ENCODE measurements around the gene TNFRSF4. TPM values are rescaled to one million over a fixed set of nuclear protein-coding genes. Genes with fewer than 3 reads are reported as not detected.

TNFRSF4 gene
- total and polyA plus RNA-seq, 4 donors, result 1.0 to 3.5 (median 1.6) TPM; not detected in 1

- peak within 1 kb of the TSS in 1 of 2 donors; percentile 73 for H3K27ac ChIP-seq (ENCODE audit: low read depth in 1 of 2, low read length in 2 of 2)
- peak; percentile 98 to 99 for DNase-seq
- no peaks in the 10 kb centered on the region for H3K9me3 ChIP-seq (ENCODE audit: control insufficient read depth, low read length)
- H3K4me1 ChIP-seq (ENCODE audit: control insufficient read depth in 1 of 2, insufficient read depth in 2 of 2, low read length in 2 of 2), result no peaks in the 10 kb centered on the region
- H3K4me3 ChIP-seq (ENCODE audit: low read length in 2 of 2), result peak within 1 kb of the TSS; percentile 83 to 85
- WGBS, 2 donors, result 0% methylated on average over 67 to 99 of the region's 99 CpGs
- peak; percentile 96 for ATAC-seq (ENCODE audit: low FRiP score)
- intact Hi-C loops (cut with DNase I), result loop anchor here in 1 of 2 donors (5.0 kb wide), 1 partner anchor 114 kb away; the partner anchor contains the start of gene C1orf159
- no peaks in the 10 kb centered on the region for H3K27me3 ChIP-seq (ENCODE audit: control insufficient read depth in 1 of 2, insufficient read depth in 2 of 2, low read length in 1 of 2)
- H3K36me3 ChIP-seq (ENCODE audit: control insufficient read depth in 1 of 2, insufficient read depth in 2 of 2, low read length in 1 of 2), result peaks cover 0 to 6% of the 10 kb centered on the region in 2 donors
Observed at GRCh38 chr1:1231400-1232207, 17.7 kb upstream of the TNFRSF4 start, which contains the start of gene SDF4. Gene SDF4, minus strand, starts transcription at chr1:1232001. Its CDS starts 3,229 bp downstream, at chr1:1228772.

DNA sequence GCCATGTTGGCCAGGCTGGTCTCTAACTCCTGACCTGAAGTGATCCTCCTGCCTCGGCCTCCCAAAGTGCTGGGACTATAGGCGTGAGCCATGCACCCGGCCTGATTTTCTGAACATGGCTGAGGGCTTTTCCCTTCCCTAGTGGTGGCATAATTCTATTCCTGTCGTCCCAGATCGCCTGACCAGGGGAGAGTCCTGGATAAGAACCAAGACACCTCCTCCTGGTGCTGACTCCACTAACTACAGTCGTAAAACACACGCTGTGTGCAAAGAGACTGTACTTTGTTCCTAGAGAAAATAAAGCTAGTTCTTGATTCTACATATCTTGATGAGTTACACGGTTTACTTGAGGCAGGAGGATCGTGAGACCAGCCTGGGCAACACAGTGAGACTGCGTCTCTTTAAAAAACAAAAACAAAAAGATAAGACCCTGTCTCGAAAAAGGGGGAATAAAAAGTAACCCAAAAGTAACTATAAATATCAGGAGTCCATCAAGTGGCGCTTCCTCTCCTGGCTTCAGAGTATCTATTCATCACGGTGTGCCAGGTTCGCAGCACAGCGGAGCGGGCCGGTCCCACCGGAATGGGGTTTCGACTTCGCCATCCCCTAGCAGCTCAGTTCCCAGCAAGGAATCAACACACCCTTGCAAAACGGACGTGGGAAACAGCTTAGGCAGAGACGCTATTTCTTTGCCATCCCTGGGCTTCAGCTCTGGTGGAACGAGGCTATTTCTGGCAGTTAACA lies 16.9 kb upstream of the TNFRSF4 start:
- DNase-seq (no peak), ATAC-seq (ENCODE audit: low FRiP score) (no peak)
- WGBS, 2 donors, result 8% methylated on average over 24 of the region's 24 CpGs
- H3K27me3 ChIP-seq (ENCODE audit: control insufficient read depth in 1 of 2, insufficient read depth in 2 of 2, low read length in 1 of 2), result no peaks in the 10 kb centered on the region
- intact Hi-C loops (cut with DNase I), result loop anchor here in 1 of 2 donors (5.0 kb wide), 1 partner anchor 114 kb away; the partner anchor contains the start of gene C1orf159
- H3K36me3 ChIP-seq (ENCODE audit: control insufficient read depth in 1 of 2, insufficient read depth in 2 of 2, low read length in 1 of 2), result peaks cover 0 to 6% of the 10 kb centered on the region in 2 donors
- H3K4me3 ChIP-seq (ENCODE audit: low read length in 2 of 2), result peak overlapping the region; percentile 83 to 85
- no peaks in the 10 kb centered on the region for H3K4me1 ChIP-seq (ENCODE audit: control insufficient read depth in 1 of 2, insufficient read depth in 2 of 2, low read length in 2 of 2)
- no peak overlapping the region for H3K27ac ChIP-seq (ENCODE audit: low read depth in 1 of 2, low read length in 2 of 2)
- no peaks in the 10 kb centered on the region for H3K9me3 ChIP-seq (ENCODE audit: control insufficient read depth, low read length)

DNA sequence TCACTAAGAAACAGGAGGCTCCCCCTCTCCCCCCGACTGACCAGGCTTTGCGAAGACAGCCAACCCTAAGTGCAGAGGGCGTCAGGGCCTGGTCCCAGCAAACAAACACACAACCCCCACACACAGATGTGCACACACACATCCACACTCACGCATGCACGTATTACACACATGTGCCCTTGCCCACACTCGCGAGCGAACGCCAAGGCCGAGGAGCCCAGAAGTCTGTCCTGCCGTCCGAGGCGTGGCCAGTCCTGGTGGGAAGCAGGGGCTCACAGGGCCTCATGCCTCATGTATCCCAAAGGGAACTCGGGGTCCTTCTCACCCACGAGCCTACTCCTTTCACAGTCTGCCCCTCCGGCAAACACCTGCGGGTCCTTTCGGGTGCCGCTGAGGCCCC lies 15.8 kb upstream of the TNFRSF4 start:
- no peaks in the 10 kb centered on the region for H3K27me3 ChIP-seq (ENCODE audit: control insufficient read depth in 1 of 2, insufficient read depth in 2 of 2, low read length in 1 of 2)
- peaks cover 0 to 6% of the 10 kb centered on the region in 2 donors for H3K36me3 ChIP-seq (ENCODE audit: control insufficient read depth in 1 of 2, insufficient read depth in 2 of 2, low read length in 1 of 2)
- intact Hi-C loops (cut with DNase I), result loop anchor here in 1 of 2 donors (5.0 kb wide), 1 partner anchor 112 kb away; the partner anchor contains the start of gene C1orf159
- H3K4me3 ChIP-seq (ENCODE audit: low read length in 2 of 2), result no peak overlapping the region
- 89 to 90% methylated on average over 19 of the region's 19 CpGs for WGBS, 2 donors
- DNase-seq, result no peak
- no peak for ATAC-seq (ENCODE audit: low FRiP score)
- no peak overlapping the region for H3K27ac ChIP-seq (ENCODE audit: low read depth in 1 of 2, low read length in 2 of 2)
- no peaks in the 10 kb centered on the region for H3K9me3 ChIP-seq (ENCODE audit: control insufficient read depth, low read length)
- H3K4me1 ChIP-seq (ENCODE audit: control insufficient read depth in 1 of 2, insufficient read depth in 2 of 2, low read length in 2 of 2), result no peaks in the 10 kb centered on the region

DNA sequence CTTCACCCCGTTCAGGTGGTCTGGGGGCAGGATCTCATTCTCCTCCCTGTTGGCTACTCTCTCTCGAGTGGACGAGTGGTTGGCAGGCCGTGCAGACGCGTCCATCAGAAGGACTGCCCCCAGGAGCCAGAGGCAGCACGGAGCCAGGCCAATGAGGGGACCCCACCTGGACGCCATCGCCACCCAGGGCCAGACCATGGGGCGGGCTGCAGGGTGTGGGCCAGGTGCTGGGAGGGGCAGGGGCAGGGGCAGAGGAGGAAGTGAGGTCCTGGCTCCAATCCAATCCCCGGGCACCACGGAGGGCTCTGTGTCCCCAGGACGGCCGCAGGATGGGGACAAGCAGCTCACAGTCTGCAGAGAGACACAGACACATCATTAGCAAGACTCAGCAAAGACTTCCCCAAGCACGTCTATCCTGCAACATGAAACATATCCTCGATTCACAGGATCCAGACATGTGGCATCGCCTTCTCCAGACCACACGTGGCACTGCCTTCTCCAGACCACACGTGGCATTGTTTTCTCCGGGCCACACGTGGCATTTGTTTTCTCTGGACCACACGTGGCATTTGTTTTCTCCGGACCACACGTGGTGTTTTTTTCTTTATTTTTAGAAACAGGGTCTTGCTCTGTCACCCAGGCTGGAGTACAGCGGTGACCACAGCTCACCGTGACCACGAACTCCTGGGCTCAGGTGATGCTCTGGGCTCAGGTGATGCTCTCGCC lies 14.8 kb upstream of the TNFRSF4 start:
- no peak overlapping the region for H3K4me3 ChIP-seq (ENCODE audit: low read length in 2 of 2)
- no peaks in the 10 kb centered on the region for H3K27me3 ChIP-seq (ENCODE audit: control insufficient read depth in 1 of 2, insufficient read depth in 2 of 2, low read length in 1 of 2)
- 85 to 91% methylated on average over 28 of the region's 28 CpGs for WGBS, 2 donors
- no peak overlapping the region for H3K27ac ChIP-seq (ENCODE audit: low read depth in 1 of 2, low read length in 2 of 2)
- H3K36me3 ChIP-seq (ENCODE audit: control insufficient read depth in 1 of 2, insufficient read depth in 2 of 2, low read length in 1 of 2), result peaks cover 0 to 6% of the 10 kb centered on the region in 2 donors
- no peak for ATAC-seq (ENCODE audit: low FRiP score)
- intact Hi-C loops (cut with DNase I), result no loop called here
- no peaks in the 10 kb centered on the region for H3K4me1 ChIP-seq (ENCODE audit: control insufficient read depth in 1 of 2, insufficient read depth in 2 of 2, low read length in 2 of 2)
- DNase-seq, result no peak
- H3K9me3 ChIP-seq (ENCODE audit: control insufficient read depth, low read length), result no peaks in the 10 kb centered on the region

- WGBS, 2 donors, result 94 to 96% methylated on average over 30 of the region's 30 CpGs
- ATAC-seq (ENCODE audit: low FRiP score) (no peak), DNase-seq (no peak)
- H3K4me3 ChIP-seq (ENCODE audit: low read length in 2 of 2), result no peak overlapping the region
- no peaks in the 10 kb centered on the region for H3K9me3 ChIP-seq (ENCODE audit: control insufficient read depth, low read length)
- no peaks in the 10 kb centered on the region for H3K4me1 ChIP-seq (ENCODE audit: control insufficient read depth in 1 of 2, insufficient read depth in 2 of 2, low read length in 2 of 2)
- H3K27me3 ChIP-seq (ENCODE audit: control insufficient read depth in 1 of 2, insufficient read depth in 2 of 2, low read length in 1 of 2), result no peaks in the 10 kb centered on the region
- intact Hi-C loops (cut with DNase I), result no loop called here
- peaks cover 0 to 8% of the 10 kb centered on the region in 2 donors for H3K36me3 ChIP-seq (ENCODE audit: control insufficient read depth in 1 of 2, insufficient read depth in 2 of 2, low read length in 1 of 2)
- H3K27ac ChIP-seq (ENCODE audit: low read depth in 1 of 2, low read length in 2 of 2), result no peak overlapping the region
Observed at GRCh38 chr1:1228187-1228586, 14.2 kb upstream of the TNFRSF4 start.

GRCh38 chr1:1227386-1227785 lies 13.4 kb upstream of the TNFRSF4 start:
- 94 to 95% methylated on average over 25 of the region's 25 CpGs for WGBS, 2 donors
- no peak overlapping the region for H3K27ac ChIP-seq (ENCODE audit: low read depth in 1 of 2, low read length in 2 of 2)
- ATAC-seq (ENCODE audit: low FRiP score) (no peak), DNase-seq (no peak)
- H3K4me1 ChIP-seq (ENCODE audit: control insufficient read depth in 1 of 2, insufficient read depth in 2 of 2, low read length in 2 of 2), result no peaks in the 10 kb centered on the region
- intact Hi-C loops (cut with DNase I), result no loop called here
- H3K4me3 ChIP-seq (ENCODE audit: low read length in 2 of 2), result no peak overlapping the region
- H3K27me3 ChIP-seq (ENCODE audit: control insufficient read depth in 1 of 2, insufficient read depth in 2 of 2, low read length in 1 of 2), result no peaks in the 10 kb centered on the region
- peaks cover 0 to 13% of the 10 kb centered on the region in 2 donors for H3K36me3 ChIP-seq (ENCODE audit: control insufficient read depth in 1 of 2, insufficient read depth in 2 of 2, low read length in 1 of 2)
- H3K9me3 ChIP-seq (ENCODE audit: control insufficient read depth, low read length), result no peaks in the 10 kb centered on the region

DNA sequence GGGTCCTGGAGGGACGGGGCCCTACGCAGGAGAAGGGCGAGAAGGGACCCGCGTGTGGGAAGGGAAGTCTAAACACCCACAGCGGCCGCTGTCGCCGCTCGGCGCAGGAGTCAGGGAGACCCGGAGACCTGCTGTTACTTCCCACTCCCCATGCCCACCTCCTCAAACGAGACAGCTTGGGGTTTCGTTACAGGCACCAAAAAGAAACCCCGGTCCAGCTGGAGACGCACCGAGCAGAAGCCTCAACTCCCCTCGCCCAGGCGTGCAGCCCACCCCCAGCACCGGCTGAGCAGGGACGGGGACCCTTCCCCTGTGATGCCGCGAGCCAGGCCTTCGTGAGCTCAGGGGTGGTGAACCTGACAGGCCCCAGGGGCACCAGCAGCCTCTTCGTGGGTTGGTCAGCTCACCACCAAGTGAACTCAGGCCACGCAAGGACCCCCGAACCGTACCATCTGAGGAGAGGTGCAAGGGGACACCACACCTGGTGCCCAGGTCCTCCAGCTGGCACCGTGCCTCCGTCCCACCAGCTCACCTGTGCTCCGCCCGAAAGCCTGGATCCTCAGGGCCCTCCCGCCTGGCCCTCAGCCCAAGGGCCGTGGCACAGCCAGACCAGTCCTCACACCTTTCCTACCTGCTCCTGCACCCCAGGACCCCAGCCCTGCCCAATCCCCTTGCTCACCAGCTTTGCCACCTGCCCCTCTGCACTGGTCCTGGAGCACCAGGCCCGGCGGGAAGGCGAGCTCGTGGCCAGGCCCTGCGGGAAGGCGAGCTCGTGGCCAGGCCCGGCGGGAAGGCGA lies 12.8 kb upstream of the TNFRSF4 start:
- intact Hi-C loops (cut with DNase I), result no loop called here
- Histone ChIP-seq H3K4me3 (ENCODE audit: low read length in 2 of 2) (no peak overlapping the region), H3K36me3 (ENCODE audit: control insufficient read depth in 1 of 2, insufficient read depth in 2 of 2, low read length in 1 of 2) (peaks cover 0 to 13% of the 10 kb centered on the region in 2 donors), H3K27ac (ENCODE audit: low read depth in 1 of 2, low read length in 2 of 2) (no peak overlapping the region), H3K4me1 (ENCODE audit: control insufficient read depth in 1 of 2, insufficient read depth in 2 of 2, low read length in 2 of 2) (no peaks in the 10 kb centered on the region), H3K9me3 (ENCODE audit: control insufficient read depth, low read length) (no peaks in the 10 kb centered on the region), H3K27me3 (ENCODE audit: control insufficient read depth in 1 of 2, insufficient read depth in 2 of 2, low read length in 1 of 2) (no peaks in the 10 kb centered on the region)
- ATAC-seq (ENCODE audit: low FRiP score) (no peak), DNase-seq (no peak)
- WGBS, 2 donors, result 92% methylated on average over 44 of the region's 44 CpGs

GRCh38 chr1:1225913-1226312 lies 12.0 kb upstream of the TNFRSF4 start:
- peaks cover 0 to 13% of the 10 kb centered on the region in 2 donors for H3K36me3 ChIP-seq (ENCODE audit: control insufficient read depth in 1 of 2, insufficient read depth in 2 of 2, low read length in 1 of 2)
- H3K27ac ChIP-seq (ENCODE audit: low read depth in 1 of 2, low read length in 2 of 2), result no peak overlapping the region
- H3K9me3 ChIP-seq (ENCODE audit: control insufficient read depth, low read length), result no peaks in the 10 kb centered on the region
- no peaks in the 10 kb centered on the region for H3K27me3 ChIP-seq (ENCODE audit: control insufficient read depth in 1 of 2, insufficient read depth in 2 of 2, low read length in 1 of 2)
- ATAC-seq (ENCODE audit: low FRiP score) (no peak), DNase-seq (no peak)
- WGBS, 2 donors, result 75 to 77% methylated on average over 18 of the region's 18 CpGs
- no peak overlapping the region for H3K4me3 ChIP-seq (ENCODE audit: low read length in 2 of 2)
- intact Hi-C loops (cut with DNase I), result no loop called here
- H3K4me1 ChIP-seq (ENCODE audit: control insufficient read depth in 1 of 2, insufficient read depth in 2 of 2, low read length in 2 of 2), result no peaks in the 10 kb centered on the region

Data from aorta (tissue), 5 donors.